Measurements from ENCODE around the gene SLC9A7.
A peak's percentile ranks its signal among the peaks of the same experiment; 100 is the strongest.
"Not testable (repeated sequence)": the region's sequence is repeated elsewhere in the genome, so short reads cannot be mapped to it uniquely, and the experiment has no call there.

Gene SLC9A7

GRCh38 chrX:46758956-46759644, at the start of gene SLC9A7:
Gene SLC9A7, minus strand, starts transcription at chrX:46759118. Its CDS starts 89 bp downstream, at chrX:46759029.
- peak; percentile 5 to 13 for DNase-seq

GRCh38 chrX:46805270-46805669, 46.4 kb upstream of the SLC9A7 start:
- no peak for DNase-seq

- DNase-seq = no peak
Measured at GRCh38 chrX:46803140-46803539, 44.2 kb upstream of the SLC9A7 start.

GRCh38 chrX:46796574-46797191, 37.8 kb upstream of the SLC9A7 start:
- DNase-seq = peak; percentile 16 to 58

- DNase-seq = no peak
Measured at GRCh38 chrX:46793386-46794143, 34.6 kb upstream of the SLC9A7 start.

- DNase-seq = no peak
Measured at GRCh38 chrX:46792810-46793188, 33.9 kb upstream of the SLC9A7 start.

- peak; percentile 69 to 76 for DNase-seq
Measured at GRCh38 chrX:46791927-46792809, 33.2 kb upstream of the SLC9A7 start.

GRCh38 chrX:46788902-46789301, 30.0 kb upstream of the SLC9A7 start:
- DNase-seq = no peak

- not testable (repeated sequence) for DNase-seq
Measured at GRCh38 chrX:46784437-46784836, 25.5 kb upstream of the SLC9A7 start.

GRCh38 chrX:46782034-46782433, 23.1 kb upstream of the SLC9A7 start:
- DNase-seq = no peak

- no peak for DNase-seq
Measured at GRCh38 chrX:46777971-46778810, 19.3 kb upstream of the SLC9A7 start.

- DNase-seq = no peak
Measured at GRCh38 chrX:46770817-46771163, 11.9 kb upstream of the SLC9A7 start.

- DNase-seq = no peak
Measured at GRCh38 chrX:46770000-46770816, 11.3 kb upstream of the SLC9A7 start.

GRCh38 chrX:46762963-46763362, 4.0 kb upstream of the SLC9A7 start:
- no peak for DNase-seq

- DNase-seq = no peak
Measured at GRCh38 chrX:46759645-46759974, 692 bp upstream of the SLC9A7 start.

GRCh38 chrX:46758163-46758955, 559 bp downstream of the SLC9A7 start:
- no peak for DNase-seq

- no peak for DNase-seq
Measured at GRCh38 chrX:46757593-46757992, 1.3 kb downstream of the SLC9A7 start.

GRCh38 chrX:46757052-46757451, 1.9 kb downstream of the SLC9A7 start:
- no peak for DNase-seq

- no peak for DNase-seq
Measured at GRCh38 chrX:46755671-46756070, 3.2 kb downstream of the SLC9A7 start.

GRCh38 chrX:46754586-46755061, 4.3 kb downstream of the SLC9A7 start:
- no peak for DNase-seq

All from AML-193 (cell line).